Lung (tissue), 12 donors: ENCODE measurements around the gene DVL3. TPM values are rescaled to one million over a fixed set of nuclear protein-coding genes. Genes with fewer than 3 reads are reported as not detected.
A peak's percentile ranks its signal among the peaks of the same experiment; 100 is the strongest.

Experiments used
- ATAC-seq: fragments of 200-7000 bp; cut with Tn5 transposase; one replicate; pipeline ENCODE4 v1.9.1; 2020; ENCODE audit warnings: moderate number of reproducible peaks; ENCODE audit not compliant: insufficient read depth, low FRiP score
- DNase-seq, 3 donors: peaks; one replicate each; pipeline ENCODE4 v3.0.0-alpha.2; 2013 to 2017
- H3K27ac ChIP-seq, 2 donors: one replicate each; pipeline ENCODE4 v1.5.1; 2013; ENCODE audit warnings: mild to moderate bottlenecking in 2 of 2, moderate library complexity in 2 of 2, control low read depth in 1 of 2, inconsistent platforms in 1 of 2, low read depth in 1 of 2, low read length in 1 of 2
- H3K27me3 ChIP-seq, 3 donors: one replicate each; pipeline ENCODE4 v1.5.1; 2013; ENCODE audit warnings: low read length in 2 of 3; ENCODE audit not compliant: control insufficient read depth in 3 of 3, insufficient read depth in 3 of 3
- H3K36me3 ChIP-seq, 4 donors: one replicate each; pipeline ENCODE4 v1.5.1; 2013; ENCODE audit warnings: low read length in 4 of 4, mild to moderate bottlenecking in 1 of 4, moderate library complexity in 1 of 4; ENCODE audit not compliant: control insufficient read depth in 4 of 4, insufficient read depth in 4 of 4
- H3K4me1 ChIP-seq, 5 donors: one replicate each; pipeline ENCODE4 v1.5.1; 2013; ENCODE audit warnings: low read length in 5 of 5, mild to moderate bottlenecking in 2 of 5, moderate library complexity in 1 of 5; ENCODE audit not compliant: control insufficient read depth in 5 of 5, insufficient read depth in 5 of 5
- H3K4me3 ChIP-seq: one replicate; pipeline ENCODE4 v1.5.1; 2013; ENCODE audit warnings: mild to moderate bottlenecking, control low read depth, moderate library complexity
- H3K9ac ChIP-seq, 2 donors: one replicate each; pipeline ENCODE4 v1.5.1; 2013; ENCODE audit warnings: low read length in 2 of 2, control low read depth in 1 of 2; ENCODE audit not compliant: insufficient read depth in 1 of 2
- H3K9me3 ChIP-seq, 4 donors: one replicate each; pipeline ENCODE4 v1.5.1; 2013; ENCODE audit warnings: low read length in 3 of 4, mild to moderate bottlenecking in 1 of 4, moderate library complexity in 1 of 4; ENCODE audit not compliant: control insufficient read depth in 4 of 4, insufficient read depth in 3 of 4
- CTCF ChIP-seq: IDR thresholded peaks from 2 replicates; pipeline ENCODE4 v1.5.1; 2012; ENCODE audit warnings: mild to moderate bottlenecking; ENCODE audit errors: control extremely low read depth, extremely low read depth
- WGBS, 2 donors: extraction: QIAGEN DNeasy Blood & Tissue Kit; methylation state at CpG; one replicate each; pipeline ENCODE4 v1.1.7; 2013; 5-methylcytosine and 5-hydroxymethylcytosine counted together
- polyA plus RNA-seq, 2 donors: library from polyadenylated mRNA; stranded (reverse); fragments of 200-250 nt; gene quantifications; one replicate each; pipeline ENCODE4 v1.2.1, GENCODE V29; 2013
- total RNA-seq, 2 donors: library from RNA; depleted of rRNA in 1 of 2; stranded (reverse); fragments of >200 nt in 1 of 2; gene quantifications; one replicate each; pipeline ENCODE4 v1.2.1, GENCODE V29; 2014 to 2021
- donor health status: control.
- donor health status: control.
- donor health status: Bipolar disorder and iron deficiency.
- donor health status: healthy.
- donor health status: DM: yes; HTN: yes; CAD: no.

Gene DVL3
- total and polyA plus RNA-seq, 4 donors, result 37.8 to 73.5 (median 45.8) TPM

- no peak overlapping the region for H3K9ac ChIP-seq
- 93 to 96% methylated on average over 4 of the region's 4 CpGs for WGBS, 2 donors
- H3K27ac ChIP-seq, result no peak overlapping the region
- no peaks in the 10 kb centered on the region for H3K27me3 ChIP-seq
- peaks cover 0 to 26% (median 7%) of the 10 kb centered on the region in 5 donors for H3K4me1 ChIP-seq
- peaks cover 0 to 6% (median 3%) of the 10 kb centered on the region in 4 donors for H3K36me3 ChIP-seq
- H3K4me3 ChIP-seq, result no peak overlapping the region
- no peak for TF ChIP-seq CTCF
- no peaks in the 10 kb centered on the region for H3K9me3 ChIP-seq
- DNase-seq (no peak), ATAC-seq (no peak)
These were observed 22.2 kb upstream of the DVL3 start for GRCh38 chr3:184132945-184133344.

GRCh38 chr3:184133840-184134745 is 21.1 kb upstream of the DVL3 start:
- Histone ChIP-seq H3K27ac (peak overlapping the region; percentile 87 to 93), H3K9me3 (no peaks in the 10 kb centered on the region), H3K27me3 (no peaks in the 10 kb centered on the region), H3K9ac (peak overlapping the region in 1 of 2 donors; percentile 84), H3K4me1 (peaks cover 0 to 26% (median 7%) of the 10 kb centered on the region in 5 donors), H3K36me3 (peaks cover 0 to 6% (median 5%) of the 10 kb centered on the region in 4 donors), H3K4me3 (peak overlapping the region; percentile 95)
- DNase-seq (peak; percentile 79 to 88 (median 80)), ATAC-seq (peak; percentile 77)
- WGBS, 2 donors, result 1% methylated on average over 37 of the region's 37 CpGs
- TF ChIP-seq CTCF, result no peak

GRCh38 chr3:184134746-184135148 is 20.4 kb upstream of the DVL3 start:
- no peaks in the 10 kb centered on the region for H3K9me3 ChIP-seq
- H3K4me1 ChIP-seq, result peaks cover 0 to 26% (median 7%) of the 10 kb centered on the region in 5 donors
- ATAC-seq (no peak), DNase-seq (no peak)
- no peak for TF ChIP-seq CTCF
- no peaks in the 10 kb centered on the region for H3K27me3 ChIP-seq
- peaks cover 0 to 6% (median 5%) of the 10 kb centered on the region in 4 donors for H3K36me3 ChIP-seq
- H3K4me3 ChIP-seq, result peak overlapping the region; percentile 95
- peak overlapping the region in 1 of 2 donors; percentile 84 for H3K9ac ChIP-seq
- 0 to 1% methylated on average over 21 of the region's 21 CpGs for WGBS, 2 donors
- peak overlapping the region; percentile 87 to 93 for H3K27ac ChIP-seq
